Keratinocyte (primary cell): Measurements from ENCODE around the gene MED25. TPM values are rescaled to one million over a fixed set of nuclear protein-coding genes. Genes with fewer than 3 reads are reported as not detected.

Experiments
- DNase-seq: peaks from one replicate; pipeline ENCODE4 v3.0.0-alpha.2; 2011; ENCODE audit warnings: low read depth, missing footprints, low spot score
- FAIRE-seq: peaks from 2 replicates; lab custom pipeline; 2011; peaks lifted over from hg19 to GRCh38; lab: Jason Lieb, UNC
- H2AFZ ChIP-seq: 2 replicates; pipeline ENCODE4 v1.6.0; 2012; ENCODE audit warnings: low read length, control low read depth, inconsistent platforms; ENCODE audit not compliant: control insufficient read depth
- H3K27ac ChIP-seq: 2 replicates; pipeline ENCODE4 v1.5.1; 2011; ENCODE audit warnings: low read length; ENCODE audit not compliant: control insufficient read depth, insufficient read depth
- H3K27me3 ChIP-seq: 3 replicates; pipeline ENCODE4 v1.6.0; 2011; ENCODE audit warnings: low read length; ENCODE audit not compliant: control insufficient read depth, insufficient read depth; ENCODE audit errors: extremely low read depth
- H3K36me3 ChIP-seq, 2 experiments: 2 replicates in 1 of 2; 3 replicates in 1 of 2; pipeline ENCODE4 v1.5.1; 2011; ENCODE audit warnings: low read length in 2 of 2, mild to moderate bottlenecking in 1 of 2; ENCODE audit not compliant: control insufficient read depth in 2 of 2, insufficient read depth in 2 of 2; ENCODE audit errors: extremely low read depth in 1 of 2
- H3K4me1 ChIP-seq: 3 replicates; pipeline ENCODE4 v1.5.1; 2011; ENCODE audit warnings: low read length; ENCODE audit not compliant: control insufficient read depth, insufficient read depth; ENCODE audit errors: extremely low read depth
- H3K4me2 ChIP-seq: 3 replicates; pipeline ENCODE4 v1.6.0; 2011; ENCODE audit warnings: low read depth, low read length; ENCODE audit not compliant: control insufficient read depth, insufficient read depth; ENCODE audit errors: extremely low read depth
- H3K4me3 ChIP-seq, 3 experiments: fragments of 200-600 bp in 1 of 3; sonication (generic) in 1 of 3; 2 replicates in 2 of 3; 3 replicates in 1 of 3; pipeline ENCODE4 v1.5.1; 2011 to 2016; ENCODE audit warnings: low read length in 3 of 3, mild to moderate bottlenecking in 3 of 3, control low read depth in 2 of 3, inconsistent platforms in 1 of 3, low read depth in 1 of 3, mixed read lengths in 1 of 3, mixed run types in 1 of 3, moderate library complexity in 1 of 3; ENCODE audit not compliant: control insufficient read depth in 2 of 3, insufficient read depth in 2 of 3; ENCODE audit errors: extremely low read depth in 1 of 3
- H3K79me2 ChIP-seq: 2 replicates; pipeline ENCODE4 v1.6.0; 2012; ENCODE audit warnings: low read length; ENCODE audit not compliant: control insufficient read depth, insufficient read depth
- H3K9ac ChIP-seq: 3 replicates; pipeline ENCODE4 v1.6.0; 2011; ENCODE audit warnings: low read length; ENCODE audit not compliant: control insufficient read depth, insufficient read depth; ENCODE audit errors: extremely low read depth
- H3K9me1 ChIP-seq: 3 replicates; pipeline ENCODE4 v1.6.0; 2011; ENCODE audit warnings: low read length; ENCODE audit not compliant: control insufficient read depth, insufficient read depth; ENCODE audit errors: extremely low read depth
- H3K9me3 ChIP-seq: 2 replicates; pipeline ENCODE4 v1.5.1; 2012; ENCODE audit warnings: low read depth, low read length; ENCODE audit not compliant: control insufficient read depth
- H4K20me1 ChIP-seq: 3 replicates; pipeline ENCODE4 v1.6.0; 2011; ENCODE audit warnings: low read length; ENCODE audit not compliant: control insufficient read depth, insufficient read depth; ENCODE audit errors: extremely low read depth
- CTCF ChIP-seq, 3 experiments: IDR thresholded peaks in 1 of 3; conservative IDR thresholded peaks in 1 of 3; optimal IDR thresholded peaks in 1 of 3; 2 replicates in 2 of 3; 3 replicates in 1 of 3; pipeline versions ENCODE3 to v1.5.1; 2011; ENCODE audit warnings: low read length in 3 of 3, mild to moderate bottlenecking in 3 of 3, moderate library complexity in 2 of 3, control low read depth in 1 of 3, inconsistent platforms in 1 of 3; ENCODE audit not compliant: insufficient read depth in 2 of 3; ENCODE audit errors: extremely low read depth in 1 of 3
- EZH2 ChIP-seq: IDR thresholded peaks from one replicate; pipeline ENCODE4 v1.6.1; 2012; ENCODE audit warnings: inconsistent platforms, mild to moderate bottlenecking, low read length, moderate library complexity
- dilution Hi-C: fragments of 300-500 bp; cut with MboI; formaldehyde crosslinking; loops from one replicate; pipeline ENCODE4 v1.7.0; 2020; ENCODE audit warnings: low sequenced_read_pairs; ENCODE audit not compliant: extremely low pct_ligation_motif_present
- polyA plus RNA-seq, 5 experiments: library from polyadenylated mRNA; depleted of rRNA in 3 of 5; stranded (reverse) in 3 of 5; stranded (forward) in 1 of 5; unstranded in 1 of 5; fragments of >200 nt; gene quantifications; 1 replicate in 1 of 5; 2 replicates in 3 of 5; 3 replicates in 1 of 5; pipeline versions ENCODE4 v1.2.1 to v1.2.3, GENCODE V29; 2011 to 2012; ENCODE audit warnings: missing spikeins in 2 of 5, low read depth in 1 of 5, low replicate concordance in 1 of 5

Gene MED25
- polyA plus RNA-seq, 1 donor (not counting 4 experiments of a cell fraction or from before 2014, with no cell fraction given): 12.5 TPM

- peaks cover 9% of the 10 kb centered on the region for H3K79me2 ChIP-seq
- TF ChIP-seq EZH2 (no peak), CTCF (optimal IDR thresholded peaks at IDR 0.05 in 1 of 3, IDR thresholded peaks at IDR 0.05 in 1 of 3, conservative IDR thresholded peaks at IDR 0.05 in 1 of 3; ENCODE audit: extremely low read depth in 1 of 3, insufficient read depth in 2 of 3, low read length in 3 of 3) (no peak)
- H3K27ac ChIP-seq: no peak overlapping the region
- H3K9me3 ChIP-seq: peaks cover 4% of the 10 kb centered on the region
- no peak overlapping the region for H3K4me2 ChIP-seq
- FAIRE-seq: no peak
- no peak overlapping the region for H3K4me3 ChIP-seq
- DNase-seq: no peak
- H3K9ac ChIP-seq: no peak overlapping the region
- H4K20me1 ChIP-seq: no peaks in the 10 kb centered on the region
- no peaks in the 10 kb centered on the region for H3K9me1 ChIP-seq
- no peak overlapping the region for H2AFZ ChIP-seq
- dilution Hi-C loops: no loop called here
- H3K36me3 ChIP-seq: peaks cover 31 to 34% of the 10 kb centered on the region in 2 experiments
- H3K4me1 ChIP-seq: peaks cover 13% of the 10 kb centered on the region
- H3K27me3 ChIP-seq: no peaks in the 10 kb centered on the region
Measured at GRCh38 chr19:49882643-49883042, 64.6 kb downstream of the MED25 start.

- Histone ChIP-seq H3K27me3 (no peaks in the 10 kb centered on the region), H3K9me1 (no peaks in the 10 kb centered on the region), H3K4me3 (no peak overlapping the region), H3K79me2 (peaks cover 9% of the 10 kb centered on the region), H2AFZ (no peak overlapping the region), H3K4me2 (no peak overlapping the region), H3K4me1 (peaks cover 13% of the 10 kb centered on the region), H4K20me1 (no peaks in the 10 kb centered on the region), H3K36me3 (peaks cover 31 to 34% of the 10 kb centered on the region in 2 experiments), H3K9ac (no peak overlapping the region), H3K9me3 (peaks cover 4% of the 10 kb centered on the region), H3K27ac (no peak overlapping the region)
- DNase-seq (no peak), FAIRE-seq (no peak)
- dilution Hi-C loops: no loop called here
- no peak for TF ChIP-seq CTCF (optimal IDR thresholded peaks at IDR 0.05 in 1 of 3, IDR thresholded peaks at IDR 0.05 in 1 of 3, conservative IDR thresholded peaks at IDR 0.05 in 1 of 3; ENCODE audit: extremely low read depth in 1 of 3, insufficient read depth in 2 of 3, low read length in 3 of 3)
- TF ChIP-seq EZH2: no peak
Measured at GRCh38 chr19:49883094-49883493, 65.0 kb downstream of the MED25 start.
